ENCODE data around the gene CDC42BPB.

The CDC42BPB gene

DNA sequence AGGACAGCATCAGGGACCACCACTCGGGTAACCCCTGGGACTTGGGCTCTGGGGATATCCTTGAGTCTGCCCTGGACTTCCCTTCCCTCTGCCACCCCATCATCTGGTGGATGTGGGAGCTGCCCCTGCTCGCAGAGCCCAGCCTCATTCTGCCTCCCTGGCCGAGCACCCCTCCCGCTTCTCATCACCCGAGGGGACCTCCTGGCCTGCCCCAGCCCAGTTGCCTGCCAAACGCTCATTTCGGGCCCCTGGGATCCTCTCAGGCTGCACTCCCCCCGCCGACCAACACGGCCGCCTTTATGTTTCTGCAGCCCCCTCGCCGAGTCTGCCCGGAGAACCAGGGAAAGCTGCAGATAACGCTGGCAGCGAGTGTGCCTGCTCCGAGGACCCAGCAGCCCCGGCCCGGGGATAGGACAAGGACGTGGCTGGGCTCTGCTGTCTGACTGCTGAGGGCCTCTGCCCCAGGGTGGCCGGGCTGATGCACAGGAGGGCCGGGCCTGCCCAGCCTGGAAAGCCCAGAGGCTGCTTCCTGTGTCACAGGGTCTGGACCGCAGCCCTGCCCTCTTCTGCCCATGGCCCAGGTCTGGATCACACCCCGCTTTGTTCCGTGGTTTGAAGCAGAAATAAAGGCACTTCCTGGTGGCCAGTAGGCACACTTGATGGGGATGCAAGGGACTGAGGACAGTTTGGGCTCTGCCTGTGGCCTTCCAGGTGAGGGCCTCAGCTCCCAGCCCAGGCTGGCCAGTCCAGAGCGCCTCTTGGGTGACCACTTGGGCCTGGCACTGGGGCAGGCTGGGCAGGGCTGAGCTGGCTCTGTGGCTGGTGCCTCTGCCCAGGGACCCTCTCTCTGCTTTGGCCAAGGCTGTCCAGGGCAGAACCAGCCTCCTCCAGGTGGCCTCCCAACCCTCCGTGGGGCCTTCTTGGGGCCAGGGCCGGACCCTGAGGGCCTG, 32.3 kb upstream of the CDC42BPB start:
- H3K4me1 ChIP-seq (ENCODE audit: insufficient read depth, low read length) = peaks cover 24% of the 10 kb centered on the region
- H3K36me3 ChIP-seq (ENCODE audit: insufficient read depth, low read length) = no peaks in the 10 kb centered on the region
- H3K9me3 ChIP-seq (ENCODE audit: low read length) = no peaks in the 10 kb centered on the region
- peaks cover 73% of the 10 kb centered on the region for H3K27me3 ChIP-seq (ENCODE audit: insufficient read depth, low read length)
- H2AFZ ChIP-seq (ENCODE audit: low read depth, low read length) = no peak overlapping the region
- H3K4me3 ChIP-seq (ENCODE audit: low read length) = no peak overlapping the region

DNA sequence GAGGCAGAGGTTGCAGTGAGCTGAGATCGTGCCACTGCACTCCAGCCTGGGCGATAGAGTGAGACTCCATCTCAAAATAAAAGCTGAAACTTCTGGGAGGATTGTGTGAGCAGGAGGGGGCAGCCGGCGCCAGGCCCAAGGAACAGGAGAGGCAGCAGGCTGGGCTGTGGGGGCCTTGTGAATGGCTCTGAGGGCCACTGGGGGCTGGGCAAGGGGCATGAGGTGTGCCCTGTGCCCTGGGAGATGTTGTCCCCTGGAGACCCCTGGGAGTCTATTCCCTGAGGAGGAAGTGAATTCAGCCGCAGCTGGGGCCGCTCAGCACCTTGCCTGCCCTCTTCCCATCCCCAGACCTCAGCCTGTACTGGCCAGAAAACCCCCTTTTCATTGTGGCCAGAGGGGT, 31.6 kb upstream of the CDC42BPB start:
- Histone ChIP-seq H3K27me3 (ENCODE audit: insufficient read depth, low read length) (peaks cover 81% of the 10 kb centered on the region), H2AFZ (ENCODE audit: low read depth, low read length) (no peak overlapping the region), H3K4me3 (ENCODE audit: low read length) (no peak overlapping the region), H3K4me1 (ENCODE audit: insufficient read depth, low read length) (peaks cover 18% of the 10 kb centered on the region), H3K36me3 (ENCODE audit: insufficient read depth, low read length) (no peaks in the 10 kb centered on the region), H3K9me3 (ENCODE audit: low read length) (no peaks in the 10 kb centered on the region)

DNA sequence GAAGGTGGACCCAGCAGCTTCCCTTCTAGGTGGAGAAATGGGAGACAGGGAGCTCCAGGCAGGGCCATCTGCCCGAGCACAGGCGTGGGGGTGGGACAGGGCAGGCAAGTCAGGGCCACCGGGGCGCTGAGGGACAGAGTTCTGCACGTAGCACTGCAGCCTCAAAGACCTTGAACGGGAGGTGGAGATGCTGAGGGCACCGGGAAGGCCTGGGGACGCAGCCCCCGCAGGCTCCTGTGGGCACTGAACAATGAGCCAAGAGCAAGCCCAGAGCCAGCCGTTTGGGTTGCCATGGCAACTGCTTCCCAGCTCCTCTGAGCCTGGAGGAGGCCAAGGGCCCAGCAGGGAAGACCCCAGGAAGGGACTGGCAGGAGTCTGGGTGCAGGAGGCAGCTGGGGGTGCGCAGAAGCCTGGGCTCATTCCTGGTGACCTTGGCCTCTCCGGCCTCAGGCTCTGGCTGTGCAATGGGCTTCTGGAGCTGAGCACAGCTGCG, 30.0 kb upstream of the CDC42BPB start:
- H3K36me3 ChIP-seq (ENCODE audit: insufficient read depth, low read length) = no peaks in the 10 kb centered on the region
- H3K4me3 ChIP-seq (ENCODE audit: low read length) = no peak overlapping the region
- H3K27me3 ChIP-seq (ENCODE audit: insufficient read depth, low read length) = peaks cover 77% of the 10 kb centered on the region
- no peak overlapping the region for H2AFZ ChIP-seq (ENCODE audit: low read depth, low read length)
- H3K9me3 ChIP-seq (ENCODE audit: low read length) = no peaks in the 10 kb centered on the region
- H3K4me1 ChIP-seq (ENCODE audit: insufficient read depth, low read length) = peaks cover 14% of the 10 kb centered on the region

DNA sequence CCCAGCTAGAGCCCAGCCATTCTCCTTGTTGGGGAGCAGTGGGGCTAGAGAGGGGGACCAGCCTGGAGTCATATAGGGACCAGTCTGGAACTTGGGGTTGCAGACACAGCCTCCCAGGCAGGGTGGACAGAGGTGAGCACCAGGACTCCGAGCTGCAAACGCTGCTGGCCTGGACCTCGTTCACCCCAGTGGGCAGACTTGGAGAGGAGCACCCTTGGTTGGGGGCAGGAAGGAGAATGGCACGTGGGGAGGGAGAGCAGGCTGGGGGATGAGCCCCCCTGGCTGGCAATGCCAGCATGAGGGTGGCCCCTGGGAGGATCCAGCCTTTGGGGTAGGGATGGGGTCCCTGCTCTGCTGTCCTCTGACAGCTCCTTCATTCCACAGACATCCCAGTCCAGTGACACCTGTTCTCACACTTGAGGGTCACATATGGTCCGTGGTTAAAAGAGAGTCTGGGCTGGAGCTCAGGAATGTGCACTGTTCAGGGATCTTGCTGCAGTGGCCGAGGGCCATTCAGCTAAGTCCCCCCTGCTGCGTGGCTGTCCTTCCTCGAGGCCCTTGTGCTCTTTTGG, 29.5 kb upstream of the CDC42BPB start:
- peaks cover 14% of the 10 kb centered on the region for H3K4me1 ChIP-seq (ENCODE audit: insufficient read depth, low read length)
- H2AFZ ChIP-seq (ENCODE audit: low read depth, low read length) = no peak overlapping the region
- no peaks in the 10 kb centered on the region for H3K9me3 ChIP-seq (ENCODE audit: low read length)
- peaks cover 71% of the 10 kb centered on the region for H3K27me3 ChIP-seq (ENCODE audit: insufficient read depth, low read length)
- no peaks in the 10 kb centered on the region for H3K36me3 ChIP-seq (ENCODE audit: insufficient read depth, low read length)
- H3K4me3 ChIP-seq (ENCODE audit: low read length) = no peak overlapping the region

DNA sequence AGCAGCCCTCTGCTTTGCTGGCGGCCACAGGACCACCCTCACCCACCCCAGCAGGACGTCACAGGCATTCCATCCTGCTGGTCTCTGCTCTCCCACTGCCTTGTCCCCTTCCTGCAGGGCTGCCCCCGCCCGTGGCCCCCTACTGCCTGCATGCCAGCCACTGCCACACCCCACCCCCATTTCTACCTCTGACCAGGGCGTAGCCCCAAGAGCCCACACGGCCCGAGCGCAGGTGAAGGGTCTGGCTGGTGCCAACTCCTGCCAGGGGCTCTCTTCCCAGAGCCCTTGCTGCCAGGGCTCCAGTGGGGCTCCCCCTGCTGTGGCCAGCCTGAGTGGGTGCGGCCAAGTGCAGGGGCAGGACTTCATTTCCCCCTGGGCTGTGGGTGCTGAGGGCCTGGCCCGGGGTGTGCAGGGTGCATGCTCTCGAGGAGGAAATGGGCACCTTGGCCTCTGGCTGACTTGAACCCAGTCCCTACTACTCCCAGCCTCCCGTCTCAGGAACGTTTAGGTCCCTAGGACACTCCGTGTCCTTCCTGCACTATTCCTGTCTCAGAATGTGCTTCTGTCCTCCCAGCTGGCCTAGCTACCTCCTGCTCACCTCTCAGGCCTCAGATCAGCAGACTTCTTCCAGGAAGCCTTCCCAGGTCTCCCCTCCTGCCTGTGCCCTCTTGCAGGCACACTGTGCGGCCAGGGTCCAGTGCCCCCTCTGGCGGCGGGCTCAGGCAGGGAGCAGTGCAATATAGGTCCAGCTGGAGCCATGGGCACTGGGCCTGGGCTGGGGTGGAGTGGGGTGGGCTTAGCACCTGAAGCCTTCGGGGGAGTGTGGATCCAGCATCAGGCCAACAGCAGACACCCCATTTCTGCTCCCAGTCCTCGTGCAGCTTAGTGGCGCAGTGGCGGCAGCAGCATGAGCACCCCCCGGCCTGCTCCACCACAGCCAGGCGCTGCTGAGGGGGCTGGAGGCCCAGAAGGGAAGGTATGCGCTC, 28.1 kb upstream of the CDC42BPB start:
- Histone ChIP-seq H3K4me1 (ENCODE audit: insufficient read depth, low read length) (peaks cover 14% of the 10 kb centered on the region), H3K27me3 (ENCODE audit: insufficient read depth, low read length) (peaks cover 58% of the 10 kb centered on the region), H3K9me3 (ENCODE audit: low read length) (no peaks in the 10 kb centered on the region), H3K36me3 (ENCODE audit: insufficient read depth, low read length) (no peaks in the 10 kb centered on the region), H2AFZ (ENCODE audit: low read depth, low read length) (no peak overlapping the region), H3K4me3 (ENCODE audit: low read length) (no peak overlapping the region)

DNA sequence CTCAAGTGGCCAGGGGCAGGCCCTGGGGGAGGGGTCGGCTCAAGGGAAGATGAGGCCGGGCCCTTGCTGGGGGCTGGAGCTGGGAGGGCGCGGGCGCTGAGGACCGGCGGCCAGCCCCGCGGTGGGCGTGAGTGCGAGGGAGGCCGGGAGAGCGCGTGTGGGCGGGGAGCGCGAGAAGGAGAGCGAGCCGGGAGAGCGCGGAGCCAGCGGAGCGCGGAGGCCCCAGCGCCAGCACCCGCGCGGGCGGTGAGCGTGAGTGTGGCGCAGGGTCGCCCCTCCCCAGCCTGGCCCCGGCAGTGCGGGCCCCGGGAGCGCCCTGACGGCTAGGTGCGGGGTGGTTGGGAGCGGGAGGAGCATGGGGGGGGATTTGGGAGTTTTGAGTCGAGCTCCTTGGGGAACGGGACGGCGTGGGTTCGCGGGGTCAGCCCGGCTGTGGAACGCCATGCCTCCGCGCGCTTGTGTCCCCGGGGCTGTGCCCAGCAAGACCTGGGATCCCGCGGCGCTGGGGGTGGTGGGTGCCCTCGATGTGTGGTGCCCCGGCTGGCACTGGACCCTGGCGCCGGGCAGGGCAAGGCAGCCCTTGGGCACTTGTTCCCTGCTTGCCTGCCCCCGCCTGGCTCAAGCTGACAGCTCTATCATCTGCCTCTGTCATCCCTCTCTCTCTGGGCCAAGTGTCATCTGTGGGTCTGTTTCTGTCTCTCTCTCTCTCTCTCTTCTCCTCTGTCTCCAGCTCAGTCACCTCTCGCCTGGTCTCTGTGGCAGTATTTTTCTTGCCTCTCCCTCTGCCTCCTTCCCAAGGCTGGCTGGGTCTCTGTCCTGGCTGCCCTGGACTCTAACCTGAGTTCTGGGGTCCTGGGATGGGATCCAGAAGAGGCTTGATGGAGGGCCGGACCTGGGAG, 26.9 kb upstream of the CDC42BPB start, which contains the start of gene LBHD2:
Gene LBHD2 (plus strand): TSS at position 190 of the 899 bp plus-strand sequence. CDS start 1,803 bp downstream, outside the sequence.
- no peak within 1 kb of the TSS for H3K4me3 ChIP-seq (ENCODE audit: low read length)
- peaks cover 47% of the 10 kb centered on the region for H3K27me3 ChIP-seq (ENCODE audit: insufficient read depth, low read length)
- H2AFZ ChIP-seq (ENCODE audit: low read depth, low read length) = no peak within 1 kb of the TSS
- H3K36me3 ChIP-seq (ENCODE audit: insufficient read depth, low read length) = no peaks in the 10 kb centered on the region
- H3K9me3 ChIP-seq (ENCODE audit: low read length) = no peaks in the 10 kb centered on the region
- H3K4me1 ChIP-seq (ENCODE audit: insufficient read depth, low read length) = peaks cover 14% of the 10 kb centered on the region

DNA sequence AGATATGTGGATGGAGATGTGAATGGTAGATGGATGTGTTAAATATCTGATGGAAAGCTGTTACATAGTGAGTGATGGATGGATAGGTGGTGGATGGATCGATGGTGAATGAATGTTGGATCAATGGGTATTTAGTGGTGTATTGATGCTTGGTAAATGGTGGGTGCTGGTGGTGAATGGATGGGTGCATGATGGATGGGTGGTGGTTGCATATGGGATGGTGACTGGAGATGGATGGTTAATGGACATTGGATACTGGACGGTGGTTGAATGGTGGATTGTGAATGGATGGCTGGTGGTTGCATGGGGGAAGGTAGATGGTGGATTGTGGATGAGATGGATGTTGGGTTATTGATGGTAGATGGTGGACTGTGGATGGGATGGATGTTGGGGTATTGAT, 24.6 kb upstream of the CDC42BPB start:
- Histone ChIP-seq H2AFZ (ENCODE audit: low read depth, low read length) (no peak overlapping the region), H3K36me3 (ENCODE audit: insufficient read depth, low read length) (no peaks in the 10 kb centered on the region), H3K4me3 (ENCODE audit: low read length) (no peak overlapping the region), H3K9me3 (ENCODE audit: low read length) (no peaks in the 10 kb centered on the region), H3K4me1 (ENCODE audit: insufficient read depth, low read length) (peaks cover 4% of the 10 kb centered on the region), H3K27me3 (ENCODE audit: insufficient read depth, low read length) (peaks cover 29% of the 10 kb centered on the region)

DNA sequence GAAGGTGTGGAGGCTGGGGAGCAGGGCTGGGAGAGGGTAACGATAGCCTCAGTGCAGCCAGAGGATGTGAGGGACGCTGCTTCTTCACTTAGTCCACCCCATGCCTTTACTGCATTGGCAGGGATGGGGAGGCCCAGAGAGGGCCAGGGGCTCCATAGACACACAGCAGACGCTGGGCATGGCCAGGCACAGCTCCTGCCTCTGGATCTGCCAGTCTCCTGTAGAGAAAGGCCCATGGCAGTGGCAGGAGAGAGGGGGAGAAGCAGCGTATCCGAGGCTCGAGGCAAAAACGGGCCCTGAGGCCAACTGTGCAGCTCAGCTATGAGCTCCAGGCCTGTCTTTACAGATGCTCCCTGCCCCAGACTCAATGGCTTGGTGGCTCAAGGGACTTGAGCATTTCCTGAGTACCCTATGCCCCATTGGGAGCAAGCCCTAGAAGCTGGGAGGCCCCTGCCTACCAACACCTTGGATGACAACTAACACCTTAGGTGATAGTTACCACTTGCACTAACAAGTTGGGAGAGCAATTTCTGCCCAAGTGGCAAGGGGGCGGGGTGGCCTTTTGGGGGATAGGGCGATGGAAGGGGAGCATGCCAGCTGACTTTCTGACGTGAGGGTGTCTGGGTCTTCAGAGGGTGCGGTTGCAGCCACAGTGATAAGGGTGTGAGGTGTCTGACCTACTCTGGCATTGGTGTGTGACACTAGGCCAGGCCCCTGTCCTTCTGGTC, 21.7 kb upstream of the CDC42BPB start:
- Histone ChIP-seq H3K27me3 (ENCODE audit: insufficient read depth, low read length) (peaks cover 16% of the 10 kb centered on the region), H3K4me3 (ENCODE audit: low read length) (no peak overlapping the region), H3K4me1 (ENCODE audit: insufficient read depth, low read length) (peaks cover 2% of the 10 kb centered on the region), H2AFZ (ENCODE audit: low read depth, low read length) (no peak overlapping the region), H3K9me3 (ENCODE audit: low read length) (no peaks in the 10 kb centered on the region), H3K36me3 (ENCODE audit: insufficient read depth, low read length) (no peaks in the 10 kb centered on the region)

DNA sequence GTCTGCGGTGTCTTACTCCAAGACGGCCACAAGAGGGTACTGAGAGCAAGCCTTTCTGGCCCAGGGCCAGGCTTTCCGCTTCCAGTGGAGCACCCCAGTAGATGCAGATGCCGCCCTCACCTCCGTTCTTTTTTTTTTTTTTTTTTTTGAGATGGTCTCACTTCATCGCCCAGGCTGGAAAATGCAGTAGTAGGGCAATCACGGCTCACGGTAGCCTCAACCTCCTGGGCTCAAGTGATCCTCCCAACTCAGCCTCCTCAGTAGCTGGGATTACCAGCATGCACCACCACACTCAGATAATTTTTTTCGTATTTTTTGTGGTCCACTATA, 21.0 kb upstream of the CDC42BPB start:
- Histone ChIP-seq H2AFZ (ENCODE audit: low read depth, low read length) (no peak overlapping the region), H3K27me3 (ENCODE audit: insufficient read depth, low read length) (peaks cover 17% of the 10 kb centered on the region), H3K4me1 (ENCODE audit: insufficient read depth, low read length) (peaks cover 2% of the 10 kb centered on the region), H3K36me3 (ENCODE audit: insufficient read depth, low read length) (no peaks in the 10 kb centered on the region), H3K9me3 (ENCODE audit: low read length) (no peaks in the 10 kb centered on the region), H3K4me3 (ENCODE audit: low read length) (no peak overlapping the region)

DNA sequence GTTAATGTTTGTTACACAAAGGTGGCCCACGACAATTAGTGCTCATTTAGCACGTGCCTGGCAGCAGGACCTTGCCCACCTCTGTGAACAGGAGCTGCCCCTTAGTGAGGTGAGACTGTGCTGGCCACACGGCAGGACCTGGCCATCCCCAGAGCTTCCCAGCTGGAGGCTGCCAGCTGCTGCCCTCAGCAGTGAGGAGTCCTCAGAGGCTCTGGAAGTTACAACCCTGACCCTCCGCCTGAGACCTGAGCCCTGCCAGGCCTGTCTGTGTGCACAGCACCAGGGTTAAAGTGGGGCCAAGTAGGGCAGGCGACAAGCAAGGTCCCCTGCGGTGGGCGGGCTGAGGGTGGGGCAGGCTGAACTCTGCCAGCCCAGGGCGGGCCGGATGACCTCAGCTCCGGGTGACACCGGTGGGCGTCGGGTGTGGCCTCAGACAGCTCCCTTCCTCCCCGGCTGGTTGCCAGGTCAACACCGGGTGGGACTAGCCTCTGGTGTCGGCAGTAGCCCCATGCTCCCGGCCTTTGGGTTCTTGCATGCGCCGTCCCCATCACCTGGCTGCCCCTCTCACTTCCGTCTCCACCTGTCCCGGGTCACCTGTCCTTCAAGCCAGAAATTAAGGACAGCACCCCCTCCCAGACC, 17.5 kb upstream of the CDC42BPB start:
- no peaks in the 10 kb centered on the region for H3K36me3 ChIP-seq (ENCODE audit: insufficient read depth, low read length)
- peaks cover 2% of the 10 kb centered on the region for H3K4me1 ChIP-seq (ENCODE audit: insufficient read depth, low read length)
- H3K9me3 ChIP-seq (ENCODE audit: low read length) = no peaks in the 10 kb centered on the region
- no peak overlapping the region for H3K4me3 ChIP-seq (ENCODE audit: low read length)
- H2AFZ ChIP-seq (ENCODE audit: low read depth, low read length) = peak overlapping the region; percentile 57
- H3K27me3 ChIP-seq (ENCODE audit: insufficient read depth, low read length) = peaks cover 24% of the 10 kb centered on the region
